HG03442 (cell line): Measurements from ENCODE around the gene NTN5.
"Not testable (repeated sequence)": the region's sequence is repeated elsewhere in the genome, so short reads cannot be mapped to it uniquely, and the experiment has no call there.

Experiments
- ATAC-seq: cut with Tn5 transposase; IDR thresholded peaks from one replicate; pipeline ENCODE4 v1.9.1; 2021; ENCODE audit warnings: mild to moderate bottlenecking, moderate library complexity; ENCODE audit not compliant: unreplicated experiment

NTN5 gene

DNA sequence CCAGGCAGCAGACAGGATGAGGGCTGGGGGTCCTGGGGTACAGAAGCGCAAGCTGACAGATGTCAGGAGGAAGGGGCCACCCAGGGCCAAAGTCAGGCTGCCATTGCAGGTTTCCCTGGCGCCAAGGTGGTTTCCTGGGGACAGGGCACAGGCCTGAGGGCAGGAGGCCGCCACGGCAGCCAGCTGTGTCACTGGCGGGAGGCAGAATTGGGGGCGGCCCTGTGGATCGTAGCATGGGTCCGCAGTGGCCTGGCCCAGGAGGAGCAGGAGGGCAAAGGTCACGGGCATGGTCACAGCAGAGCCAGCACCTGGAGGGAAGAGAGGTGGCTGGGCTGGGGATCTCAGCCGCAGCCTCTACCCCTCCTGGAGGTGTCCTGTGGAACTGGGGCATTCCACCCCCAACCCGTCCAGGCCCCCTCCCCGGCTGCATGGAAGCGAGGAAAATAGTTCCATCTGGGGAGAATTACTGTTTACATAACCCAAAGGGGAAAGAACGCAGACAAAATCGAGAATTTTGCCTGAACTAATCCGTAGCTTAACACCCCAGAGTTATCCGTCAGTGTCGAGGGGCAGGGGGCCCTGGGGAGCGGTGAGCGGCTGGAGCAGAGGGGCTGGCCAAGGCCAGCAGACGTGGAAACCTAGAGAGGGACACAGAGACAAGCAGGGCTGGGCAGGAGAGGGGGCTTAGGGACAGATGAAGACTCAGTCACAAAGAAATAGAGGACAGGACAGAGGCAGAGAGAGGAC lies 1.9 kb downstream of the NTN5 start:
- ATAC-seq = no peak

DNA sequence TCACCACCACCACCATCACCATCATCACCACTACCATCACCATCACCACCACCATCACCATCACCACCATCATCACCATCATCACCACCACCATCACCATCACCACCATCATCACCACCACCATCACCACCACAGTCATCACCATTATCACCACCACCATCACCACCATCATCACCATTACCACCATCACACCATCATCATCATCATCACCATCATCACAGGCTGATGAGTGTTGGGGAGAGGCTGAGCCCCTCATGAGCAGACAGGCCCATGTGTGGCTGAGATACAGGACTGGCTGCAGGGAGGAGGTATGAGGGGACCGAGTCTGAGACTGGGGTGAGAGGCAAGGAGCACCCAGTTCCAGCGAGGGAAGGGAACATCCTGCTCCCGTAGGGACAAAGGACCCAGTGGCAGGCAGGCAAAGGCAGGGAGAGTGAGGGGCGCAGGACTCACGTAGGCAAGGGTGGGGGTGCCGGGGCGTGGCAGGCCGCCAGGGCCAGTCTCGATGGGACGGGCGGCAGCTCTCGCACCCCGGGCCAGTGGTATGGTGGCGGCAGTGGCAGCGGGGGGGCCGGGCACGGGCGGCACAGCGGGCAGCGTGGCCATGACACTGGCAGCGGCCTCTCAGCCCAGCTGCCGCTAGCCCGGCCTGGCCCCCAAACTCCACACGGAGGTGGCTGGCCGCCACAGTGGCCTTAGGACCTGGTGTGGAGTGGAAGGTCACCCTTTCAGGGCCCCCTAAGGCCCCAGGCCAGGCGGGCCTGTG lies 2.7 kb downstream of the NTN5 start:
- no peak for ATAC-seq

DNA sequence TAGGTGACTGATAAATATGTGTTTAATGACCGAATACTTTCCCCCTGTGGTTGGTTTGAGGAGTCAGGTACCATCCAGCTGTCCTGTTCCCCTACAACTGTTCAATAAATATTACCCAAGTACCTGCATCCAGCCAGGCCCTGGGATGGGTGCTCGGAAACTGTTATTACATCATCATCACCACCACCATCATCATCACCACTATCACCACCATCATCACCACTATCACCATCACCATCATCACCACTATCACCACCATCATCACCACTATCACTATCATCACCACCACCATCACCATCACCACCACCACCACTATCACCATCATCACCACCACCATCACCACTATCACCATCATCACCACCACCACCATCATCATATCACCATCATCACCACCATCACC lies 4.1 kb downstream of the NTN5 start:
- ATAC-seq = no peak

DNA sequence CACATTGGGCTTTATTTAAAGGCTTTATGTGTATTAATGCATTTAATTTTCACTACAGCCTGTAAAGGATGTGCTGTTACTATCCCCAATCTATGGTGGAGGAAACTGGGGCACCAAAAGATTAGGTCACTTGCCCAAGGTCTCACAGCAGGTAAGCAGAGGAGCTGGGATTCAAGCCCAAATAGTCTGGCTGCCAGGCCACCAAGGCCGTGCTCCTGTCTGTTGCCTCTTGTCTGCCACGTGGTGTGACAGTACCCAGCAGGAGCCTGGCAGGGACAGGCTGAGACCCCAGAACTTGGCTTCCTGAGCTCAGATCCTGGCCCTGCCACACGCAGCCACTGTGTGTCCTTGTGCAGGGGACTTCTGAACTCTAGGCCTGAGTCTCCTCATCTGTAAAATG lies 4.5 kb downstream of the NTN5 start:
- no peak for ATAC-seq

DNA sequence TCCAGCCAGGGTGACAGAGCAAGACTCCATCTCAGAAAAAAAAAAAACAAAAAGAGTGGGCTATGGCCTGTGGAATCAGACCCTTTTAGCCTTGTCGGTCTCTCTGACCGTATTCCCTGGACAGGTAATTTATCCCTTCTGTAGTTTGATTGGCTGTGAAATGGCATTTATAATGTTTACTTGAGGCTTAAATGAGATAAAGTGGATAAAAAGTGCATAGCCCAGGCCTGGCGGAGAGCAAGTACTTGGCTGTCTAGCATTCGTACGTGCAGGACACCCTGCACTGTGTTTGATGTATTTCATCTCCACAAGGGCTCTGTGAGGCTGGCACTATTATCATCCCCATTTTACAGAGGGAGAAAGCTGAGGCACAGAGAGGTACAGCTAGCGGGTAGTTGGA lies 7.0 kb downstream of the NTN5 start:
- ATAC-seq = no peak

DNA sequence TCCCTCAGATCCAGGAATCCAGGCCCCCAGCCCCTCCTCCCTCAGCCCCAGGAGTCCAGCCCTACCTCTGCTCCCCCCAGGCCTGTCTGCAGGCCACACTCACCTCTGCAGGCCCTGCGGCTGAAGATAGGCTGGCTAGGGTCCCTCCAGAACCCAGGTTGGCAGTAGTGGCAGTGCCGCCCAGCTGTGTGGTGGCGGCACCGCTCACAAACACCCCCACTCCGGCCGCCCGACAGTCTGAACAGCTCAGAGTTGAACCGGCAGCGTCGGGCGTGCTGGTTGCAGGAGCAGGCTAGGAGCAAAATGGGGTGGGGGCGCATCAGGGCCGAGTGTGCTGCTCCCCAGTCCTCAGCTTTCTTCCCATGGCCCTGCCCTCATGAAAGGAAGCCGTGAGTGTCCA lies 8.3 kb downstream of the NTN5 start:
- no peak for ATAC-seq

DNA sequence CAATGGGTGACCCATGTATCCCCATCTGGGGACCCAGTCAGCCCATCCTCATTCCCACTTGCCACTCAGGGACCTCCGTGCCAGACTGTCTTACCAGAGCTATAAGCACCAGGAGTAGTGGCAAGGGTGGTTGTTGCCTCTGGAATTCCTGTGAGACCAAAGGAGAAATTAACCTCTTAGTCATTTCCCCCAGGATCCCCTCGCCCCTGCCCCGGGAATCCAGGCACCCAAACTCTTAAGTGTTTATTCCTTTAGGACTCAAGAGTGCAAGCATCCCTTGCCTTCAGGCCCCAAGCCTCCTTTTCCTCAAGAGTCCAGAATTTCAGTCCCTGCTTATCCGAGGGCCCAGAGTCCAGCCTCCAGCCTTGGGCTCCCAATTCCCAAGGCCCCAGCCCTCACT lies 9.2 kb downstream of the NTN5 start:
- ATAC-seq = no peak

DNA sequence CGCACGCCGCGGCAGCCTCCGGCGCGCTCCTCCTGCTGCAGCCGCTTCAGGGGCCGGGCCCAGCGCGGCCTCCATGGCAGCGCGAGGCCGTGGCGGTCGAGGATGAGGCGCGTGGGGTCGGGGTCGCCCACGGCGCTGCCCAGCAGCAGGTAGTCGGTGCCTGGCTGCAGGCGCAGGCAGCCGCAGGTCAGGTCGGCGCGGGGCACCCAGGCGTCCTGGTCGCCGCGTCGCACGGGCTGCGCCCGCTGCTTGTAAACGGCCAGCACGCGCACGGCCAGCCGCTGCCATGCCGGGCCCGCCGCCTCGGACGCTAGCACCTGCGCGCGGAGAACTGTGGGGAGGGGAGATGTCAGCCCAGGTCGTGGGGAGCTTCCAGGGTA lies 11.1 kb downstream of the NTN5 start:
- ATAC-seq = no peak

DNA sequence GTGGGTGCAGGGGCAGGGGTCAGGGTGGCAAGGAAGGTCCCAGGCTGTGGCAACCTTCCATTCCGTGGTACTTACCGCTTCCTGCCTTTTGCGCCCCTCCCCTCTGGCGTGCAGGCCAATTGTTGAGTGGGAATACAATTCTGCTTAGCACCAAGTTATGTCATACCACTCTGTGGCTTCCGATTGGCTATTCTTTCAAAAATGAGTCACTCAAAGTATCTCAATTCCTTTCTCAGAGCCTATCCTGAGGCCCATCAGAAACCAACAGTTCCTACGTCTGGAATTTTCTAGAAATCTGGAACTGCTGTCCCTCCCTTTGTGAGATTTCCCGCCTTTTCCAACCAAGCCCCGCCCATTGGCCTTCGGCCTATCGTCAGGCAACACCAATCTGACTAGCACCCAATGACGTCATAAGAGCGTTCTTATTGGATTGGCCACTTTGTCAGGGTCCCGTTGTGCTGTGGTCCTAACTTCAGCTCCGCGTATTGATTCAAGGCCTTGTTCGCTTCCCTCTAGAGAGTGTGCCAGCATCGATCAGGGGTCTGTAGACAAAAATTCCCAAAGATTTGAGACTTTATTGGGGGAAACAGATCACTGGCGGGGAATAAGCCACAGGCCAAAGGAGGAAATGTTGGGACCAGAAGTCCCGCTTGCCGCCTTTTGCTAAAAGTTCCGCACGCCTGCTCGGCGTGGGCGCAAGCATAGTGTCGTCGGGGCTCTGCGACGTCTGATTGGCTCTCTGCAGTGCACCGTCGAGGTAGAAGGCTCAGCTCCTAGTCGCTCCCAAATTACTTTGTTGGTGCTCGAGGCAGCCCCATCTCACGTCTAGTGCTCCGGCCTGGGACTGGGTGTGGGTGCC lies 11.7 kb downstream of the NTN5 start:
- ATAC-seq = peak; percentile 77

DNA sequence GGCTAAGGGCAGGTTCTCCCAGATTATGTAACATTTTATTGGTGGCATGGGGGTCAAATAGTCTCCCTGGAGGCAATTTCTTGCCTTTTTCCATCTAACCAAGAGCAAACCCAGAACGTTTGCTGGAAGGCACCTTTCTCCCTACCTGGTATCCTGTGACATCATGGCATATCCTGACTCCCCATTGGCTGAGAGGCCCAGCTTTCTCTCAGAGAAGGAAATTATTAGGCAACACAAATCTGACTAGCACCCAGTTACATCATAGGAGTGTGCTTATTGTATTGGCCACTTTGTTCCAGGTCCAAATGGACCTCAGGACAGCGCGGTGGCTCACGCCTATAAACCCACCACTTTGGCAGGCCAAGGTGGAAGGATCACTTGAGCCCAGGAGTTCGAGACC lies 13.0 kb downstream of the NTN5 start:
- ATAC-seq = no peak

DNA sequence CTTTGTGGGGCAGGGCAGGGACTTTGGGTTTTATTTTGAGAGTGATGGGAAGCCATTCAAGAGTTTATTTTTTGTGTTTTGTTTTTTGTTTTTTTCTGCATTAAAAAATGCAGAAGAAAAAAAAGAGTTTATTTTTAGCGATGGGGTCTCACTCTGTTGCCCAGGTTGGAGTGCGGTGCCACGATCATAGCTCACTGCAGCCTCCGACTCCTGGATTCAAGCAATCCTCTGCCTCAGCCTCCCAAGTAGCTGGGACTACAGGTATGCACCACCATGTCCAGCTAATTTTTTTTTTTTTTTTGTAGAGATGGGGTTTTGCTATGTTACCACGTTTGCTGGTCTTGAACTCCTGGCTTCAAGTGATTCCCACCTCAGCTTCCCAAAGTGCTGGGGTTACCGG lies 14.3 kb downstream of the NTN5 start:
- ATAC-seq = no peak

DNA sequence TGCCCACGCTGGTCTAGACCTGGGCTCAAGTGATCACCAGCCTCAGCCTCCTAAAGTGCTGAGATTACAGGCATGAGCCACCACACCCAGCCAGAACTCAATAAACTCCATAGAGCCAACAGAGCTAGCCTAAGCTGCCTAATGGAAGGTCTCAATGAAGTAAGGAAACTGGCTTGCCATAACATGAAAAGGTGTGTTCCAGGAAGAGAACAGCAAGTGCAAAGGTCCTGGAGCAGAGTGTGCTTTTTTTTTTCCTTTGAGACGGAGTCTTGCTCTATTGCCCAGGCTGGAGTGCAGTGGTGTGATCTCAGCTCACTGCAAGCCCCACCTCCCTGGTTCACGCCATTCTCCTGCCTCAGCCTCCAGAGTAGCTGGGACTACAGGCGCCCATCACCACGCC lies 15.0 kb downstream of the NTN5 start:
- ATAC-seq = not testable (repeated sequence)

DNA sequence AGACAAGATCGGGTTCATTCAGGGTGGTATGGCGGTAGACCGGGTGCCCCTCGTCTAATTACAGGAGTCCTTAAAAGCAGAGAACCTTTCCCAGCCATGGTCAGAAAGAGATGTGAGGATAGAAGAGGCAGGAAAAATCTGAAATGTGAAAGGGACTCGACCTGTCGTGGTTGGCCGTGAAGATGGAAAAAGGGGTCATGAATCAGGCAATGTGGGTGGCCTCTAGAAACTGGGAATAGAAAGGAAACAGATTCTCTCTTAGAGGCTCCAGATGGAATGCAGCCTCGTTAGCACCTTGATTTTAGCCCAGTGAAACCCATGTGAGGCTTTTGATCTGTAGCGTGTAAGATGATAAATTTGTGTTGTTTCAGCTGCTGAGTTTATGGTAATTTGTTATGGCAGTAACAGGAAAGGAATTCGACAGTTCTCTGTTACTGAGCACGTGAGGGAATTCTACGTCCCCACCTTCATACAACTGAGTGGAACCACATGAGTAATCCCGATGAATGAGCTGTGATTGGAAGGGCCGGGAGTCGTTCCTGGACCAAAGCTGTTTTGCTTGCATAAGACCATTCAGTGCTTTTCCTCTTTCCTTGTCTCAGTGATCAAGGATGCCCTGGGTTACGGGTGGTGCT lies 15.9 kb downstream of the NTN5 start:
- ATAC-seq = no peak

DNA sequence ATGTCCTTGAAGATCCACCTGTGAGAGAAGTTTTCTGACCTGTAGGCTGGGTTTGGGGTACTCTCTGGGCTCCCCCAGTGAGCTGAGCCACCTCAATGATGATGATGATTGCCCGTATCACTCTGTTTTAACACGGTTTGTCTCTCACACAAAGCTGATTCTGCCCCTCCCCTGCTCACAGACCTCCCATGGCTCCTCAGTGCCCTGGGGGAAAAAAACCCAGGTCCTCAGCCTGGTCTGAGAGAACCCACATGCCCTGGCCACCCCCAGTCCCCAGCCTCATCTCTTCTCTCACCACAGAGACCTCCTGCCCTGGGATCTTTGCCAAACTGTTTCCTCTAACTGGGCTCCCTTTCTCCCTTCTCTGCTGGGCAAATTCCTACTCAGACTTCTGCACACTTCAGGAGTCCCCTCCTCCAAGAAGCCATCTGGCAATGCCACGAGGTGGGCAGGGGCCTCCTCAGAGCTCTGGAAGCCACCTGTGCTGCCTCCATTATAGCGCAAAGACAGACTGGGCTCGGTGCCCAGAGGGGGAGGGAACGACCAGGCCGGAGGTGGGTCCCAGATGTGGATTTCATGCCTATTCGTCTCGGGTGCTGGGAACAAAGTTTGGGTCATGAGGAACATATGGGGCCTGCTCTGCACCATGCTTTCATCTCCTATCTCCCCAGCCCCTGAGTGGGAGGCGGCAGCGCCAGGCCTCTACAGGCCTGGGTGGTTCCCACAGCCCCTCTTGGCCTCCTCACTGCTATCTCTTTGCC lies 18.3 kb downstream of the NTN5 start:
- ATAC-seq = no peak

DNA sequence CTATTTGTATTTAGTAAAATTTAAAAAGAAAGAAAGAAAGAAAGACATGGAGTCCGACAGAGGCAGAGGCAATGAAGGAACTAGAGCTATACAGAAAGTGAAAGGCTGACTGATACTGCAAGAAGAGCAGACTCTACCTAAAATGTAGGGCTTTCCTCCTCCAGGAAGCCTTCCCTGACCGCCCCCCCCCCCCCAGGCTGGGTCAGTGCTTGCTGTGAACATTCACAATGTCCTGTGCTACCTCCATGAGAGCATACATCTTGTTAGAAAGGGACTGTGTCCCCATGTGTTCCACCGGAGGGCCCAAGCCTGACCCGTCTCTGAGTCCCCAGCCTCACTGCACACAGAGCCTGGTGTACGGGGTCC lies 21.2 kb downstream of the NTN5 start:
- no peak for ATAC-seq

DNA sequence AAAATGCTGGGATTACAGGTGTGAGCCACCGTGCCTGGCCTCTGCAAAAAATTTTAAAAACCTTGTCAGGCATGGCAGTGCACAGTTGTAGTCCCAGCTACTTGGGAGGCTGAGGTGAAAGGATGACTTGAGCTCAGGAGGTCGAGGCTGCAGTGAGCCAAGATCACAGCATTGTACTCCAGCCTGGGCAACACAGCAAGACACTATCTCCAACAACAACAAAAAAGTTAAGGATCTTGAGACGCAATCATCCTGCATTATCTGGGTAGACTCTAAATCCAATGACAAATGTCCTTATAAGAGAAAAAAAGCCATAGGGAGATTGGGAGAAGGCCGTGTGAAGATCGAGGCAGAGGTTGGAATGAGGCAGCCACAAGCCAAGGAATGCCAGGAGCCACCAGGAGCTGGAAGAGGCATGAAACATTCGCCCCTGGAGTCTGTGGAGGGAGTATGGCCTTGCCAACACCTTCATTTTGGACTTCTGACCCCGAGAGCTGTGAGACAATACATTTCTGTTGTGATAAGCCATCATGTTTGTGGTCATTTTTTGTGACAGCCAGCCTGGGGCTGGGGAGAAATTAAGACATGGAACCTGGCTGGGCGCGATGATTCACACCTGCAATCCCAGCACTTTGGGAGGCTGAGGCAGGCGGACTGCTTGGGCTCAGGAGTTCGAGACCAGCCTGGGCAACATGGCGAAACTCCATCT lies 21.7 kb downstream of the NTN5 start:
- no peak for ATAC-seq

DNA sequence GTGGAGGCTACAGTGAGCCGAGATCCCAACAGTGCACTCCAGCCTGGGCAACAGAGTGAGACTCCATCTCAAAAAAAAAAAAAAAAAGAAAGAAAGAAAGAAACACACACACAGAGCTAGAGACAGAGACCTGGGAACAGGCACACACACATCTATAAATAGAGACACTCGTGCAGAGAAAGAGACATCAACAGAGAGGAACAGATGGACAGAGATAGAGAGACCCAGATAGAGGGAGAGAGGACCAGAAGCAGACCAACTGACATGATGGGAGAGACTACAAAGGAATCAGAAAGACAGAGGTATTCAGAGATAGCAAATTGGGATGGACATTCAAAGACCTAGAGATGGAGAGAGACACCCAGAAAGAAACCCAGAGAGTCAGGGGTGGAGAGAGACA lies 24.7 kb downstream of the NTN5 start:
- ATAC-seq = no peak

DNA sequence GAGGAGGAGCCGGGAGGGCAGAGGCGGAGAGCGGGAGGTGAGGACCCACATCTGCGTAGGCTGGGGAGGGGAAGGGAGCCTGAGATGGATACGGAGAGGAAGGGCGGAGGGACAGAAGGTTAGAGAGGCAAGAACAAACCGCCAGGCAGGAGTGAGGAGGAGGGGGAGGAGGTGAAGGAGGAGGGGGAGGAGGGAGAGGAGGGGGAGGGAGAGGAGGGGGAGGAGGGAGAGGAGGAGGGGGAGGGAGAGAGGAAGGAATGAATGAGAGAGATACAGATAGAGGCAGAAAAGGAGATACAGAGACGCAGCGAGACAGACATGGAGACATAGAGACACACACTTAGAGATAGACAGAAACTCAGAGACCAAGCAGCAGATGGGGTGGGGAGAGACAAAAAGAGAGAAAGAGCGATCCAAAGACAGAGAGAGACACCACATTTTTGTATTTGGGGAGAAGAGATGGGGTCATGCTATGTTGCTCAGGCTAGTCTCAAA lies 26.0 kb downstream of the NTN5 start:
- ATAC-seq = no peak

DNA sequence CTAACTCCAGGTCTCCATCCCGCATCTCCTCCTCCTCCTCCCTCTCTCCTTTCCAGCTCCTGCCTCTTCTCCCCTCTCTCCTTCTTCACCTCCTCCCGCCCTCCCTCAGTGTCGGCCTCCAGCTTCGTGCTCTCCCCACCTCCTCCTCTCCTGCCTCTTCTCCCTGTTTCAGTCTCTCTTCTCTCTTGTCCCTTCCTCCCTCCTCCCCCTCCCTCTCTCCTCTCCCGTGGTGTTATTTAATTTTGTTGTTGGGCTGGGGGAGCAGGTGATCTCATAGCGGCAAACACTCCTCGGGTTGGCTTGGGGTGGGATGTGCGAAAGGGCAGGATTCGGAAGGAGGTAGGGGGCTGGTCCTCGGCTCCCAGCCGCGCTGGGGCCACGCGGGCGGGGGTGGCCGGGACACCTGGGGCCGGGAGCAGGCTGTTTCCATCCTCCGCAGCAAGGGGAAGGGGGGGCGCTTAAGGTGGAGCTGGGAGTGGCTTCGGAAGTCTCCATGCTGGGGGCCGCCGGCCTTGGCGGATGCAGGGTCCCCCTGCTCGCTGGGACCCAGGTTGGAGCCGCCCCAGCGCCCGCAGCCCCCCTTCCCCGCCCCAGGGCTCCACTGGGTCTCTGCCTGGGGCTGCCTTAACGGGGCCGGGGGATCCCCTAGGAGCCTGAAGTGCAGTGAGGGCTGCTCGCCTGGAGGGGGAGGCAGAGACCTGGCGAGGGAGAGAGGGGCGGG lies 26.7 kb downstream of the NTN5 start, which contains the start of gene CA11:
Gene CA11, minus strand, starts transcription at position 187 of the 721 bp plus-strand sequence. CDS start 555 bp downstream, outside the sequence.
- peak; percentile 58 for ATAC-seq
